Stomach (tissue), 4 donors: ENCODE results near the gene VPS18.

Source experiments
- POLR2AphosphoS5 ChIP-seq, 3 donors: sonication (generic); formaldehyde crosslinking; IDR thresholded peaks; one replicate each; pipeline ENCODE4 v1.6.1; 2016; ENCODE audit warnings: antibody characterized with exemption in 3 of 3
- TF ChIP-seq, protein P1 (sequence below), 7 experiments: fragments of 450-650 bp in 4 of 7; fragments of 200-600 bp in 3 of 7; sonication (generic) in 3 of 7; IDR thresholded peaks; one replicate each; pipeline ENCODE4 v1.5.1; 2016 to 2019; ENCODE audit warnings: antibody characterized with exemption in 7 of 7, control low read depth in 2 of 7, mild to moderate bottlenecking in 1 of 7

DNA sequence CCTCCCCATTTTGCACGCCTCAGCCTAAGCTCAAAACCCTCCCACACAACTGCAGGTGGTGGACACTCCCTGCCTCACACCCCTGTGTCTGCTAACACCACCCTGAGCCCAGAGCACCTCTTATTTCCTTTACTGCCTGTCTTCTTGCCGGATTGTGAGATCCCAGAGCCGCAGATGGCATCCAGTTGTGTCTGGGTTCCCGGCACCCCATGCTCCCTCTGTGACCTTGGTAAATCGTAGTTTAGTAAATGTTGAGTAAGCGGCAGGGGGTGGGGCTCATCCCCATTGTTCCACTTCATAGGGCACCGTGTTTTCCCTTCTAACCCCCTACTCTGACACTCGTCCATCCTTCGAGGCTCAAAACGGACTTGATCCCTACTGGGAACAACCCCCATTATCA is 35.5 kb upstream of the VPS18 start:
- TF ChIP-seq, protein P1, sequence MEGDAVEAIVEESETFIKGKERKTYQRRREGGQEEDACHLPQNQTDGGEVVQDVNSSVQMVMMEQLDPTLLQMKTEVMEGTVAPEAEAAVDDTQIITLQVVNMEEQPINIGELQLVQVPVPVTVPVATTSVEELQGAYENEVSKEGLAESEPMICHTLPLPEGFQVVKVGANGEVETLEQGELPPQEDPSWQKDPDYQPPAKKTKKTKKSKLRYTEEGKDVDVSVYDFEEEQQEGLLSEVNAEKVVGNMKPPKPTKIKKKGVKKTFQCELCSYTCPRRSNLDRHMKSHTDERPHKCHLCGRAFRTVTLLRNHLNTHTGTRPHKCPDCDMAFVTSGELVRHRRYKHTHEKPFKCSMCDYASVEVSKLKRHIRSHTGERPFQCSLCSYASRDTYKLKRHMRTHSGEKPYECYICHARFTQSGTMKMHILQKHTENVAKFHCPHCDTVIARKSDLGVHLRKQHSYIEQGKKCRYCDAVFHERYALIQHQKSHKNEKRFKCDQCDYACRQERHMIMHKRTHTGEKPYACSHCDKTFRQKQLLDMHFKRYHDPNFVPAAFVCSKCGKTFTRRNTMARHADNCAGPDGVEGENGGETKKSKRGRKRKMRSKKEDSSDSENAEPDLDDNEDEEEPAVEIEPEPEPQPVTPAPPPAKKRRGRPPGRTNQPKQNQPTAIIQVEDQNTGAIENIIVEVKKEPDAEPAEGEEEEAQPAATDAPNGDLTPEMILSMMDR (IDR thresholded peaks at IDR 0.05), result no peak
- TF ChIP-seq POLR2AphosphoS5 (IDR thresholded peaks at IDR 0.05), result no peak
